ENCODE data around the gene WASHC4.

GRCh38 chr12:105190530-105190929 is 83.0 kb downstream of the WASHC4 start:
- no peak for TF ChIP-seq CTCF (IDR thresholded peaks at IDR 0.05)
- no peak for TF ChIP-seq POLR2A (IDR thresholded peaks at IDR 0.05)

All from body of pancreas (tissue), 4 donors.